ENCODE measurements around the gene PASK. TPM values are rescaled to one million over a fixed set of nuclear protein-coding genes. Genes with fewer than 3 reads are reported as not detected.

The PASK gene
- polyA plus RNA-seq, 1 donor from 2014 or later, result 26.0 TPM

DNA sequence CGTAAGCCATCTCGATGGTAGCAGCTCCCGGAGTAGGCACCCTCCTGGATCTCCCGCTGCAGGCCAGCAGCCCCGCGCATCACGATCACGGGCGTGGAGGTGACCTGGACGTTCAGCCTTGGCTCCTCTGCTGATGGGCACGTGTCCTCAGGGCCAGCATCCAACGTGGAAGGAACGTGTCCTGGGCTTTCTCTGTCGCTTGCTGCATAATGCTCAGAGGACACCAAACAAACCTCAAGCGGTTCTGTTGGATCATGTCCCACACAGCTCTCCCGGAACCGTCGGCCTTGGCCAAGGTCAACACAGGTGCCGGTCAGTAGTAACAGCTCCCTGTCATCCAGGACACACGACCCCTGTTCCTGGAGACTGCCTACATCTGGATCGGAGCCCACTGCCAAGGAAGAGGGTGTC lies 23.1 kb downstream of the PASK start:
- Histone ChIP-seq H3K79me2 (replicated peaks; ENCODE audit: insufficient read depth, low read length) (no peaks in the 10 kb centered on the region), H3K9me2 (ENCODE audit: insufficient read depth, low read length) (no peaks in the 10 kb centered on the region), H3K27me3 (ENCODE audit: insufficient read depth, low read depth, low read length) (no peaks in the 10 kb centered on the region), H3K9me3 (ENCODE audit: low read length) (no peaks in the 10 kb centered on the region), H3K9ac (ENCODE audit: low read length) (no peak overlapping the region), H3K27ac (ENCODE audit: low read length) (no peak overlapping the region), H3K4me2 (ENCODE audit: low read length) (no peak overlapping the region), H3K36me3 (ENCODE audit: insufficient read depth, low read length) (peaks cover 2% of the 10 kb centered on the region), H3K4me3 (ENCODE audit: low read length) (no peak overlapping the region), H2AFZ (ENCODE audit: low read depth, low read length) (no peak overlapping the region), H4K20me1 (ENCODE audit: insufficient read depth) (no peaks in the 10 kb centered on the region), H3F3A (ENCODE audit: insufficient read depth, low read length, poor library complexity, severe bottlenecking) (no peaks in the 10 kb centered on the region)
- no peak for TF ChIP-seq MXI1 (conservative IDR thresholded peaks at IDR 0.05; ENCODE audit: poor library complexity, severe bottlenecking)
- no peak for TF ChIP-seq RAD21 (conservative IDR thresholded peaks at IDR 0.05)
- no peak for TF ChIP-seq EP300 (conservative IDR thresholded peaks at IDR 0.05; ENCODE audit: poor library complexity, severe bottlenecking)
- TF ChIP-seq, protein P1, sequence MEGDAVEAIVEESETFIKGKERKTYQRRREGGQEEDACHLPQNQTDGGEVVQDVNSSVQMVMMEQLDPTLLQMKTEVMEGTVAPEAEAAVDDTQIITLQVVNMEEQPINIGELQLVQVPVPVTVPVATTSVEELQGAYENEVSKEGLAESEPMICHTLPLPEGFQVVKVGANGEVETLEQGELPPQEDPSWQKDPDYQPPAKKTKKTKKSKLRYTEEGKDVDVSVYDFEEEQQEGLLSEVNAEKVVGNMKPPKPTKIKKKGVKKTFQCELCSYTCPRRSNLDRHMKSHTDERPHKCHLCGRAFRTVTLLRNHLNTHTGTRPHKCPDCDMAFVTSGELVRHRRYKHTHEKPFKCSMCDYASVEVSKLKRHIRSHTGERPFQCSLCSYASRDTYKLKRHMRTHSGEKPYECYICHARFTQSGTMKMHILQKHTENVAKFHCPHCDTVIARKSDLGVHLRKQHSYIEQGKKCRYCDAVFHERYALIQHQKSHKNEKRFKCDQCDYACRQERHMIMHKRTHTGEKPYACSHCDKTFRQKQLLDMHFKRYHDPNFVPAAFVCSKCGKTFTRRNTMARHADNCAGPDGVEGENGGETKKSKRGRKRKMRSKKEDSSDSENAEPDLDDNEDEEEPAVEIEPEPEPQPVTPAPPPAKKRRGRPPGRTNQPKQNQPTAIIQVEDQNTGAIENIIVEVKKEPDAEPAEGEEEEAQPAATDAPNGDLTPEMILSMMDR (IDR thresholded peaks at IDR 0.05; ENCODE audit: poor library complexity, severe bottlenecking), result no peak
- no peak for TF ChIP-seq TAF1 (IDR thresholded peaks at IDR 0.05; ENCODE audit: low read depth)
- no peak for TF ChIP-seq EZH2 (IDR thresholded peaks at IDR 0.05; ENCODE audit: borderline replicate concordance, insufficient read depth, low read length, poor library complexity, severe bottlenecking)
- TF ChIP-seq, protein P2, sequence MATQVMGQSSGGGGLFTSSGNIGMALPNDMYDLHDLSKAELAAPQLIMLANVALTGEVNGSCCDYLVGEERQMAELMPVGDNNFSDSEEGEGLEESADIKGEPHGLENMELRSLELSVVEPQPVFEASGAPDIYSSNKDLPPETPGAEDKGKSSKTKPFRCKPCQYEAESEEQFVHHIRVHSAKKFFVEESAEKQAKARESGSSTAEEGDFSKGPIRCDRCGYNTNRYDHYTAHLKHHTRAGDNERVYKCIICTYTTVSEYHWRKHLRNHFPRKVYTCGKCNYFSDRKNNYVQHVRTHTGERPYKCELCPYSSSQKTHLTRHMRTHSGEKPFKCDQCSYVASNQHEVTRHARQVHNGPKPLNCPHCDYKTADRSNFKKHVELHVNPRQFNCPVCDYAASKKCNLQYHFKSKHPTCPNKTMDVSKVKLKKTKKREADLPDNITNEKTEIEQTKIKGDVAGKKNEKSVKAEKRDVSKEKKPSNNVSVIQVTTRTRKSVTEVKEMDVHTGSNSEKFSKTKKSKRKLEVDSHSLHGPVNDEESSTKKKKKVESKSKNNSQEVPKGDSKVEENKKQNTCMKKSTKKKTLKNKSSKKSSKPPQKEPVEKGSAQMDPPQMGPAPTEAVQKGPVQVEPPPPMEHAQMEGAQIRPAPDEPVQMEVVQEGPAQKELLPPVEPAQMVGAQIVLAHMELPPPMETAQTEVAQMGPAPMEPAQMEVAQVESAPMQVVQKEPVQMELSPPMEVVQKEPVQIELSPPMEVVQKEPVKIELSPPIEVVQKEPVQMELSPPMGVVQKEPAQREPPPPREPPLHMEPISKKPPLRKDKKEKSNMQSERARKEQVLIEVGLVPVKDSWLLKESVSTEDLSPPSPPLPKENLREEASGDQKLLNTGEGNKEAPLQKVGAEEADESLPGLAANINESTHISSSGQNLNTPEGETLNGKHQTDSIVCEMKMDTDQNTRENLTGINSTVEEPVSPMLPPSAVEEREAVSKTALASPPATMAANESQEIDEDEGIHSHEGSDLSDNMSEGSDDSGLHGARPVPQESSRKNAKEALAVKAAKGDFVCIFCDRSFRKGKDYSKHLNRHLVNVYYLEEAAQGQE (IDR thresholded peaks at IDR 0.05; ENCODE audit: borderline replicate concordance), result no peak
- TF ChIP-seq POLR2AphosphoS5 (IDR thresholded peaks at IDR 0.05), result no peak

DNA sequence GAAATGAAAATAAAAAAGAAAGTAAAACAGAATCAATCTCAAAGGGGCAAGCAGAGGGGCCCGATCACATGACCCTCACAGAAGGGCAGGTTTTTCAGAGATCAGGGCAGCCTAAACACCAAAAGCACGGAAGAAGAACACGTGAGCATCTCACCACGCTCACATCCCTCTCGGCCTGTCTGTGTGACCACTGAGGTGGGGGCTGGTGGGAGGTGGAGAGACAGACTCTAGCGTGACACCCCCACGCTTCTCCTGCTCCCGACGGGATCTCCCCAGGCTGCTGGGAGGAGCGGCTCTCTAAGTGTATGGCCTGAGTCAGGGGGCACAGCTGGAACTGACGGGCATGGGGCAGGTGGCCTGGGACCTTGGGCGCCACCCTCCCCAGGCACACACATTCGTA lies 23.6 kb downstream of the PASK start:
- Histone ChIP-seq H3K9ac (ENCODE audit: low read length) (no peak overlapping the region), H4K20me1 (ENCODE audit: insufficient read depth) (no peaks in the 10 kb centered on the region), H3F3A (ENCODE audit: insufficient read depth, low read length, poor library complexity, severe bottlenecking) (no peaks in the 10 kb centered on the region), H3K27ac (ENCODE audit: low read length) (no peak overlapping the region), H2AFZ (ENCODE audit: low read depth, low read length) (no peak overlapping the region), H3K27me3 (ENCODE audit: insufficient read depth, low read depth, low read length) (no peaks in the 10 kb centered on the region), H3K9me2 (ENCODE audit: insufficient read depth, low read length) (no peaks in the 10 kb centered on the region), H3K79me2 (replicated peaks; ENCODE audit: insufficient read depth, low read length) (no peaks in the 10 kb centered on the region), H3K9me3 (ENCODE audit: low read length) (no peaks in the 10 kb centered on the region), H3K36me3 (ENCODE audit: insufficient read depth, low read length) (peaks cover 6% of the 10 kb centered on the region), H3K4me3 (ENCODE audit: low read length) (no peak overlapping the region), H3K4me2 (ENCODE audit: low read length) (no peak overlapping the region)
- no peak for TF ChIP-seq TAF1 (IDR thresholded peaks at IDR 0.05; ENCODE audit: low read depth)
- no peak for TF ChIP-seq RAD21 (conservative IDR thresholded peaks at IDR 0.05)
- no peak for TF ChIP-seq MXI1 (conservative IDR thresholded peaks at IDR 0.05; ENCODE audit: poor library complexity, severe bottlenecking)
- TF ChIP-seq EP300 (conservative IDR thresholded peaks at IDR 0.05; ENCODE audit: poor library complexity, severe bottlenecking), result no peak
- TF ChIP-seq, protein P1 (IDR thresholded peaks at IDR 0.05; ENCODE audit: poor library complexity, severe bottlenecking), result no peak
